ENCODE measurements around the gene DUSP1.
"Not testable (repeated sequence)": the region's sequence is repeated elsewhere in the genome, so short reads cannot be mapped to it uniquely, and the experiment has no call there.

DUSP1 gene

GRCh38 chr5:172770675-172771438, at the start of gene DUSP1:
Gene DUSP1, minus strand, starts transcription at chr5:172771195. Its CDS starts 243 bp downstream, at chr5:172770952.
- DNase-seq: peak; percentile 95

- DNase-seq: peak; percentile 60
Measured at GRCh38 chr5:172820046-172820767, 49.2 kb upstream of the DUSP1 start.

- DNase-seq: no peak
Measured at GRCh38 chr5:172819569-172819968, 48.6 kb upstream of the DUSP1 start.

DNA sequence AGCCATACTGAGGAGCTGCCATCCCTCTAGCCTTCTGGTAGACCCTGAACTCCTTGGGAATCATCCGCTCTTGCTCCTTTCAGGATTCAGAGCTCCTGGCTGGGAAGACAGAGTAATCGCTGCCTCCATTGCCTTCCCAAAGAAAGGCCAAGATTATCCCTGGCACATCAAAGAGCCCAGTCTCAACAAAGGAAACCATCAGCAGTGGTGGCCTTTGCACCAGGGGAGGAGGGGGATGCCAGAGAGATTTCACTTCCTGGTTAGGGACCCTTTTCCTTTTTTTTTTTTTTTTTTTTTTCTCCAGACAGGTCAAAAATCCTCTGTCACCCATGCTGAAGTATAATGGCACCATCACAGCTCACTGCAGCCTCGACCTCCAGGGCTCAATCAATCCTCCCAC, 47.1 kb upstream of the DUSP1 start:
- DNase-seq: no peak

GRCh38 chr5:172817664-172818063, 46.7 kb upstream of the DUSP1 start:
- DNase-seq: no peak

GRCh38 chr5:172816925-172817562, 46.0 kb upstream of the DUSP1 start:
- DNase-seq: peak; percentile 81

DNA sequence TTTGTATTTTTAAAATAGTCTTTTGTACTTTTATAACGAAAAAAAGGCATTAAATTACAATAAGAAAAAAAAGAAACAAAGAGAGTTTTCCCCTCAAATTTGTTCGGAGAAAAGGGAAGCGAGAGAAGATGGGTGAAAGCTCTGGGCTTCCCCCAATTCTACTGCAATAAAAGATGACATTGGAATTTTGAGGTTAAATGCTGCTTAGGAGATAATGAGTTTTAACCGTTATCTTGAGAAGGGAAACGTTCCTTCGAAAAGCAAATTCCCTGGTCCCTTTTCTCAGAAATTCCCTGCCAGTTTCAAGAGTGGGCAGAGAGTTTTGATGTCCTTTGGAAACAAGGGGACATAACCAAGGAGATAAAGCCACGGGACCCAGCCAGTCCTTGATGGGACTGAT, 44.6 kb upstream of the DUSP1 start:
- DNase-seq: no peak

GRCh38 chr5:172810996-172811395, 40.0 kb upstream of the DUSP1 start:
- not testable (repeated sequence) for DNase-seq

DNA sequence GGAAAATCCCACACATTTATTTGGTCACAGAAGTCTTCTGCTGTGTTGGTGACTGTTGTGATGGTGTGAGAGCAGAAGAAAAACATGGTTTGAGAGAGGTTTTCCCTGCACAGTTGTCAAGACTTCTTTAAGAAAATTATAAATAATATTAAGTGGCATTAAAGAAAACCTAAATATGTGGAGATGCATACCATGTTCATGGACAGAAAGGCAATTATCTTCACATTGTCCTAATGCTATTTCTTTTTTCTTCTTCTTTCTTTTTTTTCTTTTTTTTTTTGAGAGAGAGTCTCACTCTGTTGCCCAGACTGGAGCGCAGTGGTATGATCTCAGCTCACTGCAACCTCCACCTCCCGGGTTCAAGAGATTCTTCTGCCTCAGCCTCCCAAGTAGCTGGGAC, 38.8 kb upstream of the DUSP1 start:
- DNase-seq: no peak

DNA sequence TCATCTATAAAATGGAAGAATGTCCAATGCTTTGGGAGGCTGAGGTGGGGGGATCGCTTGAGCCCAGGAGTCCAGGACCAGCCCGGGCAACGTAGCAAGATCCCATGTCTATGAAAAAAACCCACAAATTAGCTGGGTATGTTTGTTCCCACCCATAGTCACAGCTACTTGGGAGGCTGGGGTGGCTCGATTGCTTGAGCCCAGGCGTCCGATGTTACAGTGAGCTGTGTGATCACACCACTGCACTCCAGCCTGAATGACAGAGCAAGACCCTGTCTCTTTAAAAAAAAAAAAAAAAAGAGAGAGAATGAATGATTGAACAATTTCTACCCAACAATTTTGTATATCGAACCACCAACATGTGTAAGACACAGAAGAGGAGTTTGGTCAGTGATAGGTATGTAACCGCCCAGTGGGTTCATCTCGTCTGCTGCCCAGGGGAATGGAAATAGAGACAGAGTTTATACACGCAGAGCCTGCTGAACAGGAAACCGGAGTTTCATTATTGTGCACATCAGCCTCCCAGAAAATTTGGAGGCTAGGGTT, 36.8 kb upstream of the DUSP1 start:
- DNase-seq: no peak

- DNase-seq: peak; percentile 85
Measured at GRCh38 chr5:172806897-172807672, 36.1 kb upstream of the DUSP1 start.

DNA sequence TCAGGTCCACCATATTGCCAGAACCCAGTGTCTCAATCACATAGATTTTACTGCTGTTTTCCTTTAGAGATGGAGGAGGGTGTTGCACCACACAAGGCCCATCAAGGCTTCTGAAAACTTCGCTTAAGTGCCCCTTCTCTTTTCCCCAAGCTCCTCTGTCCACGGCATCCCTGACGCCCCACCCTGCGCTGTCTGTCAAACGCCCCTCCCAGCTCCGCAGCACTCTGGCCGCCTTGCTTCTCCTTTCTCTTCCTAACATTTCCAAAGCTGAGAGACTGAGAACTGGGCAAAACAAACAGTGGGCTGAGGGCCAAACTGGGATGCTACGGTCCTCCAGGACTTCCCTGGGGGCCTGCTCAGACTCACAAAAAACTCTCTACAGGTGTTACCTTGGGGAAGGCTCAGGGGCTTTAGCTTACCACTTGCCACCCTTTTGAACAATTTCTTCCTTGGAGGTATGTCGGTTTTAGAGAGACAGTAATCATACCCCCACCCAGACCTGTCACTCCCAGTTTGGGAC, 34.8 kb upstream of the DUSP1 start:
- no peak for DNase-seq

GRCh38 chr5:172805018-172805683, 34.2 kb upstream of the DUSP1 start:
- no peak for DNase-seq

- peak; percentile 57 for DNase-seq
Measured at GRCh38 chr5:172802567-172803176, 31.7 kb upstream of the DUSP1 start.

DNA sequence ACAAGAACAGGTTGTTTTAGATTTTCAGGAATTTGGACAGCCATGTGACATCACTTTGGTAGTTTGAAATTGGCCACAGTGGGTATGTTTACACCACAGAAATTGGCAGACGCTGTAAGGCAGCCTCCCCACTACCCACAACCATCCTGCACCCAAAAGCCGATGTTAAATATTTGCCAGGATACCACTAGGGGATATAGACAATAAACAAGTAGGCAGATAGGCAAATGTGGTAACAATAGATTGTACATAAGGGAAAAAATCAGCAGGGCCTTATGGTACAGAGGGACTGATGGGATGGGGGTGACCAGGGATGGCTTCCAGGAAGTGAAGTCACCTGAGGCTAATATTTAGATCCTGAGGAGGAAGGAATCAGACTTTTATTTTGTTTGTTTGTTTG, 31.1 kb upstream of the DUSP1 start:
- no peak for DNase-seq

GRCh38 chr5:172801179-172801671, 30.2 kb upstream of the DUSP1 start:
- DNase-seq: peak; percentile 98

DNA sequence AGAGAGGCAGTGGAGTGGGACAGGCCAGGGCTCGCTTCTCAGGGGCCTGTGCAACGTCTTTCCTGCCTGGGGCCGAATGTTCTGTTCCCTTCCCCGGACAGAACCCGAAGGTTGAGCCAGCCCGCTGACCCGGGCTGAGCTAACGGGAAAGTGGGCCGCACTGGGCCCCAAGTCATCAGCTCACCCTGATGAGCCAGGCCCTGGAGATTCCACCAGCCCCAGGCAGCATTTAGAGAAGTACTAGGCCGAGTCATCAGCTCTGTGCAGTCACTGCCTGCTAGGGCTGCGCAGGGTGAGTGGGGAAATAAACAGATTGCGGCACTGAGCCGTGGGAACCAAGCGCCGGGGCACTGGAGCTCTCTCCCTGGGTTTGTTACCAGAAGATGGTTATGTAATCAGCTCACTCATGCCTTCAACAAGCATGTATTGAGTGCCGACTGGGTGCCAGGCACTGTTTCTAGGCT, 29.1 kb upstream of the DUSP1 start:
- DNase-seq: peak; percentile 99

- no peak for DNase-seq
Measured at GRCh38 chr5:172799416-172799815, 28.4 kb upstream of the DUSP1 start.

- DNase-seq: peak; percentile 71
Measured at GRCh38 chr5:172798422-172799215, 27.6 kb upstream of the DUSP1 start.

DNA sequence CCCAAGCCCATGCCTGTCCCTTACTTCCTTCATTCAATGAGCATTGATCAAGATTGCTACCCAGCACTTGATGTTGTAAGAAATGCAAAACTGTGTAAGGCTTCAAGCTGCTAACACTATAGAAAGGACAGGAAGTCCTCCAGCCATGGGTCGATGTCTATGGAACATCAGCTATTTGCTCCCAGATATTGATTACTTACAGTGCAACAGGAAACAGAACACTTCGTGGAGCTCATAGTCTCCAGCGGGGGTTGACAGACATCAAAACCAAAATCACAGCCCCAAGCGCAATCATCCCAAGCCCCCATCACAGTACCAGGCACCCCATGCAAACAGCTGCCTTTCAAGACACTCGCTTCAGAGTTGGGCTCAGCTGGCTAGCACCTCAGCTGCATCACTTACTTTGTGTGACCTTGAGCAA, 26.8 kb upstream of the DUSP1 start:
- DNase-seq: no peak
